Activated T-cell treated with anti-CD3 and anti-CD28 coated beads for 1 hour (primary cell): Measurements from ENCODE around the gene CORO1C.
A peak's percentile ranks its signal among the peaks of the same experiment; 100 is the strongest.
"Not testable (repeated sequence)": the region's sequence is repeated elsewhere in the genome, so short reads cannot be mapped to it uniquely, and the experiment has no call there.

Experiments
- DNase-seq: peaks from one replicate; pipeline ENCODE4 v3.0.0-alpha.2; 2020; ENCODE audit warnings: low read depth

The CORO1C gene

DNA sequence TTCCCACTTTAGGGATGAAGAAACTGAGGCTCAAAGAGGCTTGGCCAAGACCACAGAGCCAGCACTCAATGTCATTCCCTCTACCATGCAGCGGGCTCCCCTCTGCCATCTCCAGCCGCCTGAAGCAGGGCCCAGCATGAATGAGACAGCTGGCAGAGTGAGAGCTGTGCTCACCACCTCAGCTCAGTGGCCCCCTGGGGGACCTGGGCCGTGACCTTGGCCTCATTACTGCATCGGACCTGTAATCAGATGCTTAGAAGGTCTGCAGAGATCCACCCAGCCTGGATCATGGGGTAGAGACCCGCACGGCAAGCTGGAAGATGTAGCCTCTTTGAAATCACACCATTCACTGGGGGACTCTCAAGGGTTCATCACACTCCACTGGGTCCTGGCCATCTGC, 22.7 kb upstream of the CORO1C start:
- no peak for DNase-seq

DNA sequence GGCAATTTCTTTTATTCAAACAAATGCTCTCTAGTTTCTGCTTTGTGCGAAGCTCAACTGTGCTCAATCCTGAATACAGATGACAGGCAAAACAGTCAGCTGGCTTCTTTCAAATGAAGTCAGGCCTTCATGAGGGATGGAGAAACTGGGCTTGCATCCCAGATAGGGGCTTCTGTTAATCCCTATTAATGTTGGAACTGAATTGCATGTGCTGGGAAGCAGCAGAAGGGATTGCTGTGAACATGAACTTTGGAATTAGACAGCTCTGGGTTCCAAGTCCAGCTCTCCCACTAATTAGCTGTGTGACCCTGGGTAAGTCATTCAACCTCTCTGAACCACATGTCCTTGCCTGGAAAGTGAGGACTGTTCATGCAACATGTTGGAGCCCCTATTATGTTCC, 21.1 kb upstream of the CORO1C start:
- no peak for DNase-seq

DNA sequence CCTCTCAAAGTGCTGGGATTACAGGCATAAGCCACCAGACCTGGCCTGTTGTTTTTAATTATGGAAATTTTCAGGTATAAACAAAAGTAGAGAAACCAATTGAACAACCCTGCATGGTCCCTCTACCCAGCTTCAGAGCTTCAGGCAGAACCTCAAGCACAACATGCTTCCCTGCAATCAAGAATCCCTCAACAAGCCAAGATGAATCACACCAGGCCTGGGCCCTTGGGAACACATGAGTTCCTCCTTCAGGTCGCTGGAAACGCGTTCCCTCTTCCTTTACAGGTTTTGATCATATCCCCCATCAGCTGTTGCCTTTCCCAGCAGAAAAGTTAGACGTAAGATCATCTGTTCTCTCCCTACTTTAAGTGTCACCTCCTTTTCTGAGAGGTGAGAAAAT, 20.5 kb upstream of the CORO1C start:
- no peak for DNase-seq

DNA sequence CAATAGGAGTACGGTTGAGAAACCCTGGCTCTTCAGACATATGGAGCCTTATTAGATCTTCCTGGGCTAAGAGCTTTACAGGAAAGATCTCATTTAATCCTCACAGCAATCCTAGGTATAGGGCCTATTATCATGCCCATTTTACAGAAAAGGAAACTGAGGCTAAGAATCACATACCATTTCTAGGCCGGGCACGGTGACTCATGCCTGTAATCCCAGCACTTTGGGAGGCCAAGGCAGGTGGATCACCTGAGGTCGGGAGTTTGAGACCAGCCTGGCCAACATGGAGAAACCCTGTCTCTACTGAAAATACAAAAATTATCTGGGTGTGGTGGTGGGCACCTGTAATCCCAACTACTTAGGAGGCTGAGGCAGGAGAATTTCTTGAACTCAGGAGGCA, 19.7 kb upstream of the CORO1C start:
- not testable (repeated sequence) for DNase-seq

- DNase-seq: no peak
Measured at GRCh38 chr12:108750526-108750925, 19.2 kb upstream of the CORO1C start.

- DNase-seq: no peak
Measured at GRCh38 chr12:108747563-108747962, 16.2 kb upstream of the CORO1C start.

GRCh38 chr12:108745641-108746040, 14.3 kb upstream of the CORO1C start:
- no peak for DNase-seq

GRCh38 chr12:108744021-108744897, 12.9 kb upstream of the CORO1C start:
- no peak for DNase-seq

GRCh38 chr12:108738170-108738569, 6.9 kb upstream of the CORO1C start:
- no peak for DNase-seq

DNA sequence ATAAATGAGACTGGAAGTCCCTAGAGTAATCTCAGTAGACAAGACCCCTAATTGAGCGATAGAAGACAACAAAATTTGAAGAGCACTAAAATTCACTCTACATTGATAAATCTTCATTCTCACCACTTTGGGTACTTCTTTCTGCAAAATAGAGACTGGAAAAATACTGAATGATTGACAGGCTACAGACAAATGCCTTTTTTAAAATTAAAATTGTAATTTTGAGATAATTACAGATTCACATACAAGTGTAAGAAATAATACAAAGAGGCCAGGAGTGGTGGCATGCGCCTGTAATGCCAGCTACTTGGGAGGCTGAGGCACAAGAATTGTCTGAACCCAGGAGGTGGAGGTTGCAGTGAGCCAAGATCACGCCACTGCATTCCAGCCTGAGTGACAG, 4.5 kb upstream of the CORO1C start:
- no peak for DNase-seq

GRCh38 chr12:108734200-108734906, 3.0 kb upstream of the CORO1C start:
- no peak for DNase-seq

GRCh38 chr12:108733230-108733531, 1.9 kb upstream of the CORO1C start:
- not testable (repeated sequence) for DNase-seq

GRCh38 chr12:108732489-108733229, 1.3 kb upstream of the CORO1C start:
- DNase-seq: no peak

- peak; percentile 97 for DNase-seq
Measured at GRCh38 chr12:108731866-108732461, 646 bp upstream of the CORO1C start.

- DNase-seq: peak; percentile 8
Measured at GRCh38 chr12:108730365-108731104, 783 bp downstream of the CORO1C start.

- no peak for DNase-seq
Measured at GRCh38 chr12:108729612-108730364, 1.5 kb downstream of the CORO1C start.

DNA sequence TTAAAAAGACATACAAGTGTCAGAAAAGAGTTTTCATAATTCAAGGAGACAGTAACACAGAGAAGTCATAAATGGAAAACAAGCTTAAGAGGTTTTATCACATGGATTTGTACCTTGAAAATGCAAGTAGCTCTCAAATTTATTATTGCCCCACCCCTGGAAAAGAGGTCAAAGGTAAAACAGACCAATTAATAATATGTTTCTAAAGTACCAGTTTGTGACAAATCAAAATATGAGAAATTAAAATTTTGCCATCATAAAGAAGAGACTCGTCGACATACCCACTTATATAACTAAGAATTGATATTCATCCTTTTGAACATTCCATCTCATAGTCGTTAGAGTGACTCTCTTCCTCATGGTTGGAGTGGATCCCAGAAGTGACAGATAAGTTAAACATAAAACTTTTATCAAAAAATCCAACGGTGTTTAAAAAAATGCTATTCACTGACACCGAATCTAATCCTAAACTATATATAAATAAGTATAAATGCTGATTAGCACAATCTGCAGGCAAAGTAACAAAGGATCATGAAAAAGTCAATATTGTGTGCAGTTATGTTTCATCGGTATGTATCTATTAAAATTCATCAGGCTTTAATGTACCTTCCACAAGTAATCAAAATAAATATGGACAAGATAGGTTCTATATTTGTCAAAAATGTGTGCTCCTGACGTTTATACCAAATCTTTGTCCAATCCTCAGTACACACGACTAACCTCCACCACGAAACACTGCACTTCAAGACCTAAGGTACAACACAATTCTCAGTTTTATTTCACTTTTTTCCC, 2.3 kb downstream of the CORO1C start:
- DNase-seq: no peak

DNA sequence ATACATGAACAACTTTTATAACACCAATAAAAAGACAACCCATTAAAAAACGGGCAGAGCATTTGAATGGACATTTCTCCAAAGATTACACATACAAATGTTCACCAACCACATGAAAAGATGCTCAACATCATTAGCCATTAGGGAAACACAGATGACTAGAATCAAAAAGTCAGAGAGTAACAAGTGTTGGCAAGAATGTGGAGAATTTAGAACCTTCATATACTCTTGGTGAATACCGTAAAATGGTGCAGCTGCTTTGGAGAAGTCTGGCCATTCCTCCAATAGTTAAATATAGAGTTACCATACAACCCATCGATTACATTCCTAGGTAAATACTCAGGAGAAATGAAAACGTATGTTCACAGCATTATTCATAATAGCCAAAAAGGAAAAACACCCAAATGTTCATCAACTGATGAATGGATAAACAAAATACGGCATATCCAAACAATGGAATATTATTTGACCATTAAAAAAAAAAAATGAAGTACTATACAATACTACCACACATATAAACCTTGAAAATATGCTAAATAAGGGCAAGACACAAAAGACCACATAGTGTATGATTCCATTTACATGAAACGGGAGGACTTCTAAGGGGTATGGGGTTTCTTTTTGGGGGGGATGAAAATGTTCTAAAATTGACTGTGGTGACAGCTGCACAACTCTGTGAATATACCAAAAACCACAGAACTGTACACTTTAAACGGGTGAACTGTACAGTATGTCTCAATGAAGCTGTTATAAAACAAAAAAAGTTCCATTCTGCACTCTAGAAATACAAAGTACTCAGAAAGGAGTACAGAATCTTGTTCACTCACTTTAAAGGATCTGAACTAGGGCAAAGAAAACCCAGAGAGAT, 3.2 kb downstream of the CORO1C start:
- DNase-seq: no peak

DNA sequence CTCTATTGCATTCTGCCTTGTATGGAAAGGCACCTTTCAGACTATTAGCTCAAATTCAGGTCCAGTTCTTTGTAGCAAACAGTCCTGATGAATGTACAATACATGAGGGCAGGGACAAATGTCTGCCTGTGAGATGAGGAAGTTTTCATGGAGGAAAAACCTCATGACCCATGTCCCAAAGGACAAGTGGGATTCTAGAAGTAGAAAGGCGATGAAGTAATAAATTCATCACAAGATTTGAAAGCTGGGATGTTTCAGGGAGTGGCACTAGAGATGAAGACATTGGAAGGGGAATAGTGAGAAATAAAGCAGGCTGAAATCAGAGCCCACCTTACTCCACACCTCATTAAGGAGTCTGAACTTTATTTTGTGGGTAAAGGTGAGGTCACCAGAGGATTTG, 4.2 kb downstream of the CORO1C start:
- no peak for DNase-seq

DNA sequence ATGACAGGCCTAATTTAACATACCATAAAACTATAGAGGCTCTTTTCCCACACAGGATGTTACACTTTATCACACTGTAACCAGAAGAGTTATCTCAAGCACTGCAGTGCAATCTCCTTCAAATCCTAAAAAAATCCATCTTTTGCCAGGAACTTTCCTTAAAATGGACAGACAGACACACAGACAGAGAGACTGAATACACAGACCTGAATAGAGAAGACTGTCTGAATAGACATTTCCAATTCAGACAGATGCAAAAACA, 6.5 kb downstream of the CORO1C start:
- DNase-seq: no peak
